Caki2 (cell line): ENCODE measurements around the gene CHMP4A. TPM values are rescaled to one million over a fixed set of nuclear protein-coding genes. Genes with fewer than 3 reads are reported as not detected.
"Not testable (repeated sequence)": the region's sequence is repeated elsewhere in the genome, so short reads cannot be mapped to it uniquely, and the experiment has no call there.

Experiments
- DNase-seq: peaks from one replicate; pipeline ENCODE4 v3.0.0-alpha.2; 2015; ENCODE audit warnings: low read depth
- in situ Hi-C: cut with HindIII; loops from 2 replicates; pipeline ENCODE4 v1.10.0; 2016; ENCODE audit warnings: low sequenced_read_pairs, low pct_unique_long_range_greater_than_20kb, mixed read lengths
- total RNA-seq: library from RNA; depleted of rRNA; stranded (reverse); fragments of >200 nt; shearing (Covaris generic); gene quantifications from 2 replicates; pipeline ENCODE4 v1.2.3, GENCODE V29; 2014; ENCODE audit warnings: low replicate concordance

Gene CHMP4A
- total RNA-seq, 1 experiment from 2014 or later, result 23.3 TPM

DNA sequence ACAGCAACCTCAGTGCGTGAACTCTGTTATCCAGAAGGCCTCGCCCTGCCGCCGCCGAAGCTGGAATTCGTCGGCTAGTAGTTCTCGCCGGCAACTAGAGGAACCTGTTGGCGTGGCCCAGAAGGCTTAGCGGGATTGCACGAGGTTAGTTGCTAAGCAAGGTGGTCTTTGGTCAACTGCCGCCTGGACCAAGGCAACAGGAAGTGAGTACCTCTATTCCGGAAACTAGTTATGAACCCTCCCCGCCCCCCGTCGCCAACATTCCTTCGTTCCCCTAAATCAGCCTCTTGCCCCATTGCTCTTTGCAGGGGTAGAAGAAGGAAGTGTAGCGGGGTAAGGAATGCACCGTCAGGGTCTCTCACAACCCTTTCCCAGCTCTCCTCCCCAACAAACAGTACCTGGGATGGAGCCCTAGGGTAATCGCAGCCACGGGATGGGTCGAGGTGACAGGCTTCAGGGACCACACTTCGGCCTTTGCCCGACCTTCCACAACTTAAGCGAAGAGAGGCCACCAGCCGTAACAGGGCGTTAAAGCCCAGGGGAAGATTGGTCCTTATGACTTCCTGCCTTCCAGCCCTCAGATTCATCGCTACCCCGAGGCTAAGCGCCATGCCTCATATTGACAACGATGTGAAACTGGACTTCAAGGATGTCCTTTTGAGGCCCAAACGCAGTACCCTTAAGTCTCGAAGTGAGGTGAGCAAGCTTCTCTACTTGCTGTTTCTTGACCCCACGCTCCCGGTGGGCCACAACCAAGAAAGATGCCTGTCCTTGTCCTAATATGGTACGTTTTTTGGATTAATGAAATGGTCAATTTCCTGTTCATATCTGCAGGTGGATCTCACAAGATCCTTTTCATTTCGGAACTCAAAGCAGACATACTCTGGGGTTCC lies 19.6 kb upstream of the CHMP4A start, which contains the start of gene GMPR2:
TSS of gene GMPR2 (plus strand) at position 285 of the 893 bp plus-strand sequence. CDS start at position 610, 325 bp downstream.
- no peak for DNase-seq
- in situ Hi-C loops, result no loop called here

DNA sequence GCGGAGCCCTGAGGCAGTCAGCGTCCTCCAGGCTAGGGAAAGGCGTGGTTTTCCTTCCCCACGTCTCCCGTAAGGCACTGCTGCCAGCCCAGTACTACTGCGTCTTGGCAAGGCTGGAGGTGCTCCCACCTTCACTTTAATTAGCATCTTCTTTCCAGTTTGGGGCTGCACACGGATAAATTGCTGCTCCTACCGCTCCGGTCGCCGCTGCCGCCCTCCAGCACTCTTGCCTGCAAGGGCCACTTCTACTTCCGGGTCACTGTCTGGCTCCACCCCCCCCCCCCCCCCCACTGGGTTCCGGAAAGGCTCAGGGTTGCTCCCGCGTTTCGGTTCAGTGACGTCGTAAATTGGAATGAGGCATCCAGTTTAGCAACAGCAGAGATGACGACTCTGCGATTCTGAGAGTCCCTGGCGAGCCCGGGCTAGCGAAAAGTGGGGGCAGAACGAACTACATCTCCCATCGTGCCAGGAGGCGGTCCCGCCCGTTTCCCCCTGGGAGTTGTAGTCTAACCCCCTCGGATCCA lies 18.9 kb upstream of the CHMP4A start, which contains the start of gene NEDD8:
TSS of gene NEDD8 (minus strand) at position 247 of the 524 bp plus-strand sequence. CDS start at position 147, 100 bp downstream.
- in situ Hi-C loops, result no loop called here
- peak; percentile 87 for DNase-seq

DNA sequence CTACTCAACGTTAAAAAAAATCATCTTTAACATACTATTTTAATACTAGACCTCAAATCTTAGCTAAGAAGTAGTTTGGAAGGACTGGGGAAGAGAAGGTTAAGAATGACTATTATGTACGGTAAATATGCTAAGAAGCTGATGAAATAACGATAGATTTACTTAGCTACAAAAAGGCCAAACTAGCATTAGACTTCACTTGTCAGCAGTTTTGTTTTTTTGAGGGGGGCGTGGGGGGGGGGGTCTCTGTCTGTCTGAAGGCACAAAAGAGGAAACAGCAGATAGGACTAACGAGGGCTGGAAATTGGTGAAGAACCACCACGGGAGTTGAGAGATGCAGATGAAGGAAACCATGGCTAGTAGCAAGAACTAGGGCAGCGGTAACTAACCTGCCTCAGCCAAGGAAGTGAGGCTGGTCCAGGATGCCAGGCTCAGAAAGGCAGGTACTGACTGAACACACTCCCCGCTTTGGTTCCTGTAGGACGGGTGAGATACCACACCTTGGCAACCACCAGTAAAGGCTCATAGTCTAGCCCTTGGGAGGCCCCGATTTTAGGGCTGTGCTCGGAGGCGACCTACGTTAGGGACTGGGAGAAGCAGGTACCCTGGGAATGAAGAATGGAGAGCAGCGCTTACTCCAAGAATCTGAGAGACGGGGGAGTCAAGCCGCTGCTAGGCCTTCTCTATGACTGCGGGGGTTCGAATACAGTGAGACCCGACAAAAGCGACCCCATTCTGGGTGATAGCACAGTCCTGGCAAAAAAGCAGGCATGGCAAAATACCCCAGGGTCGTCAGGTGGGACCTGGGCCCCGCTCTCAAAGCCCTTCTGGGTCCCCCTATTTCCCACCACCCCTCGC lies 18.2 kb upstream of the CHMP4A start:
- no peak for DNase-seq
- in situ Hi-C loops, result no loop called here

DNA sequence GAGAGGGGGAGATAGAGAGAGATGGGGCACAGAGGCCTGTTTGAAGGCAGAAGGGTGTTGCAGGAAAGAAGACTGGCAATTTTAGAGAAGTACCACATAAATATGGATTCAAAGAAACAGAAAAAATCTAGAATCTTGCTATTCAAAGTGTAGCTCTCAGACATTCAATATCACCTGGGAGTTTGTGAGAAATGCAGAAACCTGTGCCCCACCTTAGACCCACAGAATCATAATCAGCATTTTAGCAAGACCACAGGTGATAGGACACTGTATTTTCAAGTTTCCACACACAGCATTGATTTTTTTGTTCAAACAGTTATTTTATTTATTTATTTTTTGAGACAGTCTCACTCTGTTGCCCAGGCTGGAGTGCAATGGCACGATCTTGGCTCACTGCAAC lies 15.6 kb upstream of the CHMP4A start:
- in situ Hi-C loops, result no loop called here
- DNase-seq, result no peak

DNA sequence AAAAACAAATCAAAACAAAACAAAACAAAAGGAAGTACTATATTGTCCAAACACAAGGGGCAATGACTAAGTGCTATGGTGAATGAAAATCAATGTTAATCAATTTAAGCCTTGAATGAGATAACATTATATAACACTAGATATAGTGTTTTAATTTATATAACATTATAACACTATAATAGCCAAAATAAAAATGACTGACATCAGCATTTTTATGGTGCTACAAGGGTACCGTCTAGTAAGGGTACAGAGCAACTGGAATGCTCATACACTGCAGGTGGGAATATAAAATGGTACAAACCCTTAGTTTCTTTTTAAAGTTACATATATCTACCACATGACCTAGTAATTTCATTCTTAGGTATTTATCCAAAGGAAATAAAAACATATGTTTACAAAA lies 13.2 kb upstream of the CHMP4A start:
- DNase-seq, result no peak
- in situ Hi-C loops, result no loop called here

DNA sequence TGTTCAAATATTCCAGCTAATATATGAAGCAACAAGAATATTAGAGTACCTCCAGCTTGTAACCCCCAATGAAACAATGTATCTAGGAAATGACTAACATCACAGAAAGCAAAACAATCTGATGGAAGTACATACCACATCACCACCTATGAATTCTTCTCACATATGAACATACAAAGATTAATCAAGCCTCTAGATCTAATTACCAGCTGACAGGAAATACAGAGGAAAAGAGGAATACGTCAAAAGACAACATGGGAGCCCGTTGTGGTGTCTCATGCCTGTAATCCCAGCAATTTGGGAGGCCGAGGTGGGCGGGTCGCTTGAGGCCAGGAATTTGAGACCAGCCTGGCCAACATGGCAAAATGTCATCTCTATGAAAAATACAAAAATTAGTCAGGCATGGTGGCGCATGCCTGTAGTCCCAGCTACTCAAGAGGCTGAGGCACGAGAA lies 11.4 kb upstream of the CHMP4A start:
- in situ Hi-C loops, result no loop called here
- DNase-seq, result no peak

DNA sequence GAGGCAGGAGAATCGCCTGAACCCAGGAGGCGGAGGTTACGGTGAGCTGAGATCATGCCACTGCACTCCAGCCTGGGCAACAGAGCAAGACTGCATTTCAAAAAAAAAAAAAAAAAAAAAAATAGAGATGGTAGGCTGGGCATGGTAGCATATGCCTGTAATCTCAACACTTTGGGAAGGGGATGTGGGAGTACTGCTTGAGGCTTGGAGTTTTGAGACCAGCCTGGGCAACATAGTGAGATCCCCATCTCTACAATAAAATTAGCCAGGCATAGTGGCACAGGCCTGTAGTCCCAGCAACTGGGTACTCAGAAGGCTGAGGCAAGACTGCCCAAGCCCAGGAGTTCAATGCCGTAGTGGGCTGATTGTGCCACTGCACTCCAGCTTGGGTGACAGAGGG lies 9.7 kb upstream of the CHMP4A start:
- DNase-seq, in situ Hi-C loops: not testable (repeated sequence)

DNA sequence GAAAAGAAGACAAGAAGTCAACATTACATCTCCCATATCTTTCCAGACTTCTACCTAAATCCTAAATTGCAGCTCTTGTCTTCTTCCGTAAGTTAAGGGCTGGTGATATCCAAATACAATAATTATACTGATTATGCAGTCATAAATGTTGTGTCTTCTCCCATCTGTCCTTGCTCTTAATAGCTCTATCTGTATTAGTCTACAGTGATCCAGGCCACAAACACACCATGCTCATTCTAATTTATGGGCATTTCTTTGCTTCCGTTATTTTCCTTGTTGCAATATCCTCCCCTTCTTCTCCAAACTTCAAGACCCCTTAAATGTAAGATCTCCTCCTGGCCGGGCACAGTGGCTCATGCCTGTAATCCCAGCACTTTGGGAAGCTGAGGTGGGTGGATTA lies 6.2 kb upstream of the CHMP4A start:
- in situ Hi-C loops, result no loop called here
- no peak for DNase-seq

DNA sequence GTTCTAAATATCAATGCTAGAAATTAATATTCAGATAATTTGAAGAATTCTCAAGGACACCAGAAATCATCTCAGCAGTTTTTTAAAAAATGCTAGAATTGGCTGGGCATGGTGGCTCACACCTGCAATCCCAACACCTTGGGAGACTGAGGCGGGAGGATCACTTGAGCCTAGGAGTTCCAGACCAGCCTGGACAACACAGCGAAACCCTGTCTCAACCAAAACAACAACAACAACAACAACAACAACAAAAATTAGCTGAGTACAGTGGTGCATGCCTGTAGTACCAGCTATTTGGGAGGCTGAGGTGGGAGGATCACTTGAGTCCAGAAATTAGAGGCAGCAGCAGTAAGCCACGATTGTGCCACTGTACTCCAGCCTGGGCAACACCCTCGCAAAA lies 5.8 kb upstream of the CHMP4A start:
- in situ Hi-C loops, result no loop called here
- DNase-seq, result no peak

DNA sequence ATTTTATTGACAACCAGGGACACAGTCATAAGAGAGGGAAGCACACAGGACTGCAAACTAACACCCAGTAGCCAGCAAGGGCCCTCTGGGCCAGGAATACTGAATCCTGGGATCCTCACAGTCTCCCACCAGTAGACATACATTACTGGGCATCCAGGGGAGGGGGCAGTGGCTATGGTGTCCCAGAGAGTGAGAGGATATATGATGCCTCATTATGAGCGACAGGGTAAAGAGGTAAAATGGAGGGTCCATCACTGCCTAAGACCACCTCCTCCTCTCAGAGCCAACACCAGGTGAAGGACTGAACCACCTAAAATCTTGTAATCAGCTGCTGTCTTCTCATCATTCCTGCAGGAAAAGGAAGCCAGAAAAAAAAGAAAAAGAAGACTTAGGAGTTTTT lies 3.6 kb upstream of the CHMP4A start:
- in situ Hi-C loops, DNase-seq: not testable (repeated sequence)

DNA sequence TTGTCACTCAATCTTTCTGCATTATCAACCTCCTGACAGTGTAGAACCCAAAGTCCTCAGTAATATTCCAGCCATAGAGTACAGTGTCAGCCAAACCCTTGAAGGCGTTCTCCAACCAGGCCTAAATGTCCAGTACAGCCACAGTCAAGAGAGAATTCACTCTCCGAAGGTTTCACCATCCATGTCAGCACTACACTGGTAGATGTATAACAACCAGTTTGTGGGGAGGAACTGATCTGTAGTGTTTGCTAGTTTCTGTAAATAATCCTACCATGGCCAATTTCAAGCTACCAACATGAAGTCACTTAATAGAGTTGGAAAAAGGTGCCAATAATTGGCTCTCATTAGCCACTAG lies 3.0 kb upstream of the CHMP4A start:
- in situ Hi-C loops, result no loop called here
- DNase-seq, result no peak

DNA sequence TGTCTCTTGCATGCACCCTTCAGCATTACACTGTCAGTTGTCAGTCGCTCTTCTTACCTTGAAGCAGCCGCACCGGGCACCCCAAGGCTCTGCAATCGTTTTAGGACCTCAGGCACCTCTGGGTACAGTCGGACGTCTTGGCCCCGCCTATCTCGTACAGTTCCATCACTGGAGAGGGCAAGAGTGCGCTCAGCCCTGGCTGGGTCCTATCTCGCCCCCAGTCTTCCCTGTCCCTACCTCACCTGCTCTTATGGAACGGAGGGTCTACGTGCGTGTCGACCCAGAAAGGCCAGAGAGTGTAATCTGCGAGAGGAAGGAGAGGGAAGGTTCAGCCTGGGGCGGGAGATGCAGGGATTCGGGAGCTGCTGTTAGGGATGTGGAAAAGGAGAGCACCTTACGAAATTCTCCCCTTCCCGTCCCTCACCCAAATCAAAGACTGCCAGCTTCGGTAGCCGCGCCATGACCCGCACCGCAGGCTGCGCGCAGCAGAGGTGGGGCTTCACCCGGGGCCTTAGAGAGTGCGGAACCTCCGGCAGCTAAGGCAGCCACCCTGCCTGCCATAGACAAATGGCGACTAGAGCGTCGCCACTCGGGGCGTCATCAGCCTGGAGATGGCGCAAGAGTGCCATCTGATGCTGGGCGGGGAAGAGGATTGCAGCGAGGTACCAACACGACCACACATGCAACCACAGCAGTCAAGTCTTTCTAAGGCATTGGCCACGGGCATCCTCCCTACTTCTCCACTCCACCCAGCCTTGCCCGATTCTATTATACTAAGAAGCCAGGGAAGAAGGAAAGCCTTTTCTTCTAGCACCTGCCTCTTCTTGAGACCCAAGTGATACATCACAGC lies 2.4 kb upstream of the CHMP4A start, which contains the start of gene MDP1:
TSS of gene MDP1 (minus strand) at position 572 of the 850 bp plus-strand sequence. CDS start at position 461, 111 bp downstream.
- peak; percentile 84 for DNase-seq
- in situ Hi-C loops, result no loop called here

DNA sequence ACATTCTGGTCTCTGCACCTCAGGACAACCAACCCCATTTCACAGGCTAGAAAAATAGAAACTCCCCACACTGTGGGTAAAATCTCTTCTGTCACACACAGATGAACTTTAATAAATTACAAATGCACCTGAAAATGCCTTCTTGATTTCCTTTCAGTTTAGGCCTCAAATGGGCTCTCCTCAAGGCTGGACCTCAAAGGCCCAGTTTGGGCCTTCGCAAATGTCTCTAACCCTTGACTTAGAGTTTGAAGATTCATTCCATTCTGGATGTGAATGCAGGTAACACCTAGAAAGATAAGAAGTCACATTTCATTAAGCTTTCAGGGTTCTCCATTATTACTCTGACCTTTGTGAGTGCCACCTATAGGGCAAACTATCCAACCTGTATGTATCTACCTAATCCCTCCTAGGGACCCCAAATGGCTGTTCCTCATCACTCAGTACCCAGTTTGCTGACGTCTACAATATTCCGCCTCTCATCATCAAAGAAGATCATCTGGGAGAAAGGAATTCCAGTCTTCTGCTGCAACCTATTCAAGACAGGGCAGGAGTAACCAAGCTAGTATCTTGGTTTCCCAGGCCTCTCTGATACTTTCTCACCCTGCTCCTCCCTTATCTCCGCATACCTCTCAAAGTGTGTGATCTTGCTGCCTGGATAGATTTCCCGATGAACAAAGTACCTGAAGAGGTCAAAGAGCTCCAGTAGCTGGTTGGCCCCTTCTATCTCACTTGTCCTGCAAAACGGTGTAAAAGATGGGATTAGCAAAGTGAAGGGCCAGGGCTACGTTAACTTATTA lies 776 bp upstream of the CHMP4A start:
- no peak for DNase-seq
- in situ Hi-C loops, result no loop called here

DNA sequence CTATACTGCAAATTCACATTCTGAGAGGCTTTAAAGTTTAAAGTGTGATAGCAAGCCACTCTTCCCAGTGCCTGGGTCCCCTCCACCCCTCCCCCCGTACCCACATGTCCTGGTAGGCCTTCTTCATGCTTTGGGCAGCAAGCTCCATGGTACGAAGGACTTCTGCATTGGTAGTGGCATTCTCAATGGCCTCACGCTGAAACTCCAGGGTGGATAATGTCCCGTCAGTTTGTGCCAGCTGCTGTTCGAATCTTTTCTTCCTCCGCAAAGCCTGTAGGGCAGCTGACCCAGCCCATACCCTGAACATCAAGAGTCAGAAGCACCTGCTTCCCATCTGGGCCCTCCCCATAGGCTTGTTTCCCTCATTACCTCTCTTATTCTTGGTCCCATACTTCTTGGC lies 2.0 kb downstream of the CHMP4A start:
- in situ Hi-C loops, result no loop called here
- DNase-seq, result no peak

DNA sequence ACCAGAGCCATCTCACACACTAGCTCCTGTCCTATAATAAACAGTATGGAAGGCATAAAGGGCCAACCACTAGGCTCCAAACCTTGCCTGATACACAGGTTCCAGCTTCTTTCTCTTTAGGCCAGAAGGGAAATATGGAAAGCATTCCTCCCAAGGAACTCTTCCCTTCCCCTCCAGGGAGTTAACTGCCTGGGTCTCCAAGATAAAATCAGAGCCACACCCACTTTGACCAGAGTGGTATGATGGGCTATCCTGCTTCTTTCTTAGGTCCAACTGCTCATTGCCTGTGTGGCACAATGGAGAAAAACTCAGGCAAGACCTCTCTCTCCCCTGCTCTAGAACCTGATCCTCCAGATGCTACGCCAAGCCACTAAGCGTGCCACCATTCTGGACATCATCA lies 5.7 kb downstream of the CHMP4A start:
- DNase-seq, result no peak
- in situ Hi-C loops, result no loop called here

DNA sequence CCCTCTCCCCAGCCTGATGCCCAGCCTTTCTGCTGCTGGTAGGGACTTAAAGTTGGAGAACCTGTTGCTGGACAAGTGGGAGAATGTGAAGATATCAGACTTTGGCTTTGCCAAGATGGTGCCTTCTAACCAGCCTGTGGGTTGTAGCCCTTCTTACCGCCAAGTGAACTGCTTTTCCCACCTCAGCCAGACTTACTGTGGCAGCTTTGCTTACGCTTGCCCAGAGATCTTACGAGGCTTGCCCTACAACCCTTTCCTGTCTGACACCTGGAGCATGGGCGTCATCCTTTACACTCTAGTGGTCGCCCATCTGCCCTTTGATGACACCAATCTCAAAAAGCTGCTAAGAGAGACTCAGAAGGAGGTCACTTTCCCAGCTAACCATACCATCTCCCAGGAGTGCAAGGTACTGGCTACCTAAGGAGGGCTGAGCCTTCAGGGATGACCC lies 6.2 kb downstream of the CHMP4A start:
- in situ Hi-C loops, result no loop called here
- no peak for DNase-seq
